Measurements from ENCODE around the gene S100A13. TPM values are rescaled to one million over a fixed set of nuclear protein-coding genes. Genes with fewer than 3 reads are reported as not detected.
A peak's percentile ranks its signal among the peaks of the same experiment; 100 is the strongest.

S100A13 gene
- total RNA-seq, 1 donor, result 160 TPM

DNA sequence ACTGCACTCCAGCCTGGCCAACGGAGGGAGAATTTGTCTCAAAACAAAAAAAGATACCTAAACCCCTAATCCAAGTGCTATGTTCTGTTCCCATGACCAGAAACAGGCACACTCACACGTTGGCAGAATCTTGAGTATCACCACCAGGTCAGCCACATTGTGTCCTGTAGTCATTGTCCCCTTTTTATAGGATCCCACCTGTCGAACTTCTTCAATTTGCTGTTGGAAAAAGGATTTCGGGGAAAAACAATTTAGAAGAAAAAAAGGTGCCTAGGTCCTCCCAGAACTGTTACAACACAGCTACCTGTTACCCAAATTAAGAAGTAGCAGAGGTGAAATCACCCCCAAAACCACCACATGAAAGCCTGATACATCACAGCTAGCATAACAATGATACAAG lies 40.1 kb upstream of the S100A13 start:
- TF ChIP-seq CTCF (IDR thresholded peaks at IDR 0.05; ENCODE audit: insufficient read depth, low read depth, low read length), result no peak
- no peak overlapping the region for H3K4me3 ChIP-seq (ENCODE audit: low read depth, low read length)
- DNase-seq (ENCODE audit: low read depth), result no peak

- no peak overlapping the region for H3K4me3 ChIP-seq (ENCODE audit: low read depth, low read length)
- DNase-seq (ENCODE audit: low read depth), result peak; percentile 47
- no peak for TF ChIP-seq CTCF (IDR thresholded peaks at IDR 0.05; ENCODE audit: insufficient read depth, low read depth, low read length)
Measured at GRCh38 chr1:153663211-153663610, 35.9 kb upstream of the S100A13 start.

- no peak overlapping the region for H3K4me3 ChIP-seq (ENCODE audit: low read depth, low read length)
- no peak for TF ChIP-seq CTCF (IDR thresholded peaks at IDR 0.05; ENCODE audit: insufficient read depth, low read depth, low read length)
- no peak for DNase-seq (ENCODE audit: low read depth)
Measured at GRCh38 chr1:153662269-153662668, 35.0 kb upstream of the S100A13 start.

GRCh38 chr1:153661111-153661708 lies 33.9 kb upstream of the S100A13 start:
- no peak for TF ChIP-seq CTCF (IDR thresholded peaks at IDR 0.05; ENCODE audit: insufficient read depth, low read depth, low read length)
- DNase-seq (ENCODE audit: low read depth), result no peak
- H3K4me3 ChIP-seq (ENCODE audit: low read depth, low read length), result no peak overlapping the region

DNA sequence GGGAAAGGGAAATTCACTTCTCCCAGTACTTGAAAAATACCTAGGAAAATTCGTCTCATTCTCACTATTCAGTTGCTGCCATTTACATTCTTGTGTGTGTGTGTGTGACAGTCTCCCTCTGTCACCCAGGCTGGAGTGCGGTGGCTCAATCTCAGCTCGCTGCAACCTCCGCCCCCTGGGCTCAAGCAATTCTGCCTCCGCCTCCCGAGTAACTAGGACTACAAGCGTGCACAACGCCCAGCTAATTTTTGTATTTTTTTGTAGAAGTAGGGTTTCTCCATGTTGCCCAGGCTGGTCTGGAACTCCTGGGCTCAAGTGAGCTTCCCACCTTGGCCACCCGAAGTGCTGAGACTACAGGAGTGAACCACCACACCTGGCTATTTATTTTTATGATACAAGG lies 32.4 kb upstream of the S100A13 start:
- TF ChIP-seq CTCF (IDR thresholded peaks at IDR 0.05; ENCODE audit: insufficient read depth, low read depth, low read length), result no peak
- H3K4me3 ChIP-seq (ENCODE audit: low read depth, low read length), result peak overlapping the region; percentile 90
- no peak for DNase-seq (ENCODE audit: low read depth)

- TF ChIP-seq CTCF (IDR thresholded peaks at IDR 0.05; ENCODE audit: insufficient read depth, low read depth, low read length), result no peak
- H3K4me3 ChIP-seq (ENCODE audit: low read depth, low read length), result peak overlapping the region; percentile 90
- DNase-seq (ENCODE audit: low read depth), result no peak
Measured at GRCh38 chr1:153659175-153659534, 31.9 kb upstream of the S100A13 start.
